Measurements from ENCODE around the gene CDH26.

The CDH26 gene

GRCh38 chr20:60062431-60063047, 104.3 kb downstream of the CDH26 start:
- H3K4me3 ChIP-seq (ENCODE audit: low read length): peak overlapping the region; percentile 36
- no peak for DNase-seq (ENCODE audit: low read depth)
- TF ChIP-seq CTCF (conservative IDR thresholded peaks at IDR 0.05; ENCODE audit: low read length): peak; percentile 3; the same call in 1 of the 2 replicates

- DNase-seq (ENCODE audit: low read depth): peak; percentile 97
- TF ChIP-seq CTCF (conservative IDR thresholded peaks at IDR 0.05; ENCODE audit: low read length): no peak
- H3K4me3 ChIP-seq (ENCODE audit: low read length): peak overlapping the region; percentile 16
Observed at GRCh38 chr20:60063048-60063451, 104.8 kb downstream of the CDH26 start.

- H3K4me3 ChIP-seq (ENCODE audit: low read length): no peak overlapping the region
- no peak for DNase-seq (ENCODE audit: low read depth)
- no peak for TF ChIP-seq CTCF (conservative IDR thresholded peaks at IDR 0.05; ENCODE audit: low read length)
Observed at GRCh38 chr20:60063739-60064380, 105.6 kb downstream of the CDH26 start.
